GM18505 (cell line): ENCODE data around the gene KIF26A.

Source experiments
- ATAC-seq: cut with Tn5 transposase; IDR thresholded peaks from one replicate; pipeline ENCODE4 v1.9.1; 2021; ENCODE audit not compliant: unreplicated experiment
- POLR2A ChIP-seq: IDR thresholded peaks from 4 replicates; pipeline ENCODE4 v1.6.1; 2011; ENCODE audit warnings: borderline replicate concordance; ENCODE audit not compliant: insufficient read depth, insufficient read length; ENCODE audit errors: extremely low read depth

KIF26A gene

GRCh38 chr14:104162495-104162894, 24.1 kb downstream of the KIF26A start:
- no peak for ATAC-seq
- no peak for TF ChIP-seq POLR2A

- no peak for ATAC-seq
These were observed 25.2 kb downstream of the KIF26A start for GRCh38 chr14:104163541-104163940.

GRCh38 chr14:104164041-104164440, 25.7 kb downstream of the KIF26A start:
- ATAC-seq: no peak
- TF ChIP-seq POLR2A: no peak

More at GRCh38 chr14:104163541-104163940, 25.2 kb downstream of the KIF26A start:
- no peak for TF ChIP-seq POLR2A

- TF ChIP-seq POLR2A: no peak
- ATAC-seq: no peak
These were observed 26.1 kb downstream of the KIF26A start for GRCh38 chr14:104164512-104164911.

GRCh38 chr14:104166698-104167097, 28.3 kb downstream of the KIF26A start:
- TF ChIP-seq POLR2A: no peak
- ATAC-seq: no peak

GRCh38 chr14:104168603-104169002, 30.2 kb downstream of the KIF26A start:
- no peak for ATAC-seq
- TF ChIP-seq POLR2A: no peak

- TF ChIP-seq POLR2A: no peak
- ATAC-seq: no peak
These were observed 30.8 kb downstream of the KIF26A start for GRCh38 chr14:104169005-104169698.

- no peak for TF ChIP-seq POLR2A
- no peak for ATAC-seq
These were observed 31.5 kb downstream of the KIF26A start for GRCh38 chr14:104169699-104170479.

- ATAC-seq: no peak
These were observed 32.8 kb downstream of the KIF26A start for GRCh38 chr14:104171029-104171697.

GRCh38 chr14:104171895-104172294, 33.5 kb downstream of the KIF26A start:
- ATAC-seq: no peak

More at GRCh38 chr14:104171029-104171697, 32.8 kb downstream of the KIF26A start:
- no peak for TF ChIP-seq POLR2A

GRCh38 chr14:104172349-104172748, 34.0 kb downstream of the KIF26A start:
- no peak for TF ChIP-seq POLR2A
- ATAC-seq: no peak

More at GRCh38 chr14:104171895-104172294, 33.5 kb downstream of the KIF26A start:
- no peak for TF ChIP-seq POLR2A

- no peak for TF ChIP-seq POLR2A
- ATAC-seq: no peak
These were observed 34.5 kb downstream of the KIF26A start for GRCh38 chr14:104172880-104173279.

- no peak for ATAC-seq
- TF ChIP-seq POLR2A: no peak
These were observed 35.7 kb downstream of the KIF26A start for GRCh38 chr14:104174051-104174450.
